Measurements from ENCODE around the gene ARHGAP24. TPM values are rescaled to one million over a fixed set of nuclear protein-coding genes. Genes with fewer than 3 reads are reported as not detected.

The ARHGAP24 gene
- total RNA-seq, 1 experiment from 2014 or later: 2.1 TPM

DNA sequence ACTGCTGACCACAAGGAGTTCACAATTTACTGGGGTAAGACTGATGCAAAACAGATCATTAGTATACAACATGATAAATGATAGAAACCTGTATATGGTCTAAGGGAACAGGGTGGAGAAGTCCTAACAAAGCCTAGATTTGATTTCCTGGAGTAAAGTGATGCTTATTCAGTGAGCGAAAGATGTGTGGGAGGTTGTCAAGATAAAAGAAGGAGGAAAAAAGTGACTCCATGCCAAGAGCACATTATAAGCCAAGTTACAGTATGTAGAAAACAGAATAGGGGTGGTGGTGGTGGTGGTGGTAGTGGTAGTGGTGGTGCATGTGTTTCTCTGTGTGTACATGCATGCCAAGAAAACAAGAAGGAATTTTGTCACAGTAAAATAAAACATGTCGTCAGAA, 559.7 kb downstream of the ARHGAP24 start:
- Mint-ChIP-seq H3K27ac (no peak overlapping the region), H3K9me3 (no peaks in the 10 kb centered on the region), H3K4me3 (no peak overlapping the region), H3K36me3 (no peaks in the 10 kb centered on the region), H3K4me1 (peaks cover 15% of the 10 kb centered on the region), H3K27me3 (ENCODE audit: low read depth) (no peaks in the 10 kb centered on the region)
- ATAC-seq (no peak), DNase-seq (ENCODE audit: low spot score) (no peak)
- ChIA-PET CTCF (no interaction called here), POLR2A (no interaction called here)
- TF ChIP-seq, protein P1, sequence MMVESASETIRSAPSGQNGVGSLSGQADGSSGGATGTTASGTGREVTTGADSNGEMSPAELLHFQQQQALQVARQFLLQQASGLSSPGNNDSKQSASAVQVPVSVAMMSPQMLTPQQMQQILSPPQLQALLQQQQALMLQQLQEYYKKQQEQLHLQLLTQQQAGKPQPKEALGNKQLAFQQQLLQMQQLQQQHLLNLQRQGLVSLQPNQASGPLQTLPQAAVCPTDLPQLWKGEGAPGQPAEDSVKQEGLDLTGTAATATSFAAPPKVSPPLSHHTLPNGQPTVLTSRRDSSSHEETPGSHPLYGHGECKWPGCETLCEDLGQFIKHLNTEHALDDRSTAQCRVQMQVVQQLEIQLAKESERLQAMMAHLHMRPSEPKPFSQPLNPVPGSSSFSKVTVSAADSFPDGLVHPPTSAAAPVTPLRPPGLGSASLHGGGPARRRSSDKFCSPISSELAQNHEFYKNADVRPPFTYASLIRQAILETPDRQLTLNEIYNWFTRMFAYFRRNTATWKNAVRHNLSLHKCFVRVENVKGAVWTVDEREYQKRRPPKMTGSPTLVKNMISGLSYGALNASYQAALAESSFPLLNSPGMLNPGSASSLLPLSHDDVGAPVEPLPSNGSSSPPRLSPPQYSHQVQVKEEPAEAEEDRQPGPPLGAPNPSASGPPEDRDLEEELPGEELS (CRISPR knock-in tag; IDR thresholded peaks at IDR 0.05): no peak

DNA sequence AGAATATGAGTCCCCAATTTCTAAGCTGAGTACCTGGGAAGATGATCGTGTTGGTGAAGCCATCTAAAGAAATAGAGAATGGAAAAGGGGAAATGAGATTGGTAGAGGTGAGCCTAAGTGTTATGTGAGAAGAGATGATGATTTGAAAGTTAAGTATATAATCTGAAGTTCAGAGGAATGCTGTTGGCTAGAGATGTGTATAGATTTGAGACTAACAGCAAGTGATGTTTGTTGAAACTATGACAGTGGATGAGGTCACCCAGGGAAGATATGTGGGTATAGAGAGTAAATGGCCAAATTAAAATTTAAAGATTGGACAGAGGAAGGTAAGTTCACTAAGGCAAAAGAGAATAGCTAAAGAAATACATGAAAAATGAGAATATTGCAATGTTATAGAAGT, 560.7 kb downstream of the ARHGAP24 start:
- Mint-ChIP-seq H3K4me1 (peaks cover 15% of the 10 kb centered on the region), H3K36me3 (no peaks in the 10 kb centered on the region), H3K4me3 (no peak overlapping the region), H3K27me3 (ENCODE audit: low read depth) (no peaks in the 10 kb centered on the region), H3K9me3 (no peaks in the 10 kb centered on the region), H3K27ac (no peak overlapping the region)
- ChIA-PET CTCF (no interaction called here), POLR2A (no interaction called here)
- ATAC-seq (no peak), DNase-seq (ENCODE audit: low spot score) (no peak)
- TF ChIP-seq, protein P2, sequence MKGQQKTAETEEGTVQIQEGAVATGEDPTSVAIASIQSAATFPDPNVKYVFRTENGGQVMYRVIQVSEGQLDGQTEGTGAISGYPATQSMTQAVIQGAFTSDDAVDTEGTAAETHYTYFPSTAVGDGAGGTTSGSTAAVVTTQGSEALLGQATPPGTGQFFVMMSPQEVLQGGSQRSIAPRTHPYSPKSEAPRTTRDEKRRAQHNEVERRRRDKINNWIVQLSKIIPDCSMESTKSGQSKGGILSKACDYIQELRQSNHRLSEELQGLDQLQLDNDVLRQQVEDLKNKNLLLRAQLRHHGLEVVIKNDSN (CRISPR knock-in tag; IDR thresholded peaks at IDR 0.05): no peak
- TF ChIP-seq EMX1 (CRISPR knock-in tag; IDR thresholded peaks at IDR 0.05) (no peak), ZNF416 (CRISPR knock-in tag; IDR thresholded peaks at IDR 0.05) (no peak)
- TF ChIP-seq, protein P3, sequence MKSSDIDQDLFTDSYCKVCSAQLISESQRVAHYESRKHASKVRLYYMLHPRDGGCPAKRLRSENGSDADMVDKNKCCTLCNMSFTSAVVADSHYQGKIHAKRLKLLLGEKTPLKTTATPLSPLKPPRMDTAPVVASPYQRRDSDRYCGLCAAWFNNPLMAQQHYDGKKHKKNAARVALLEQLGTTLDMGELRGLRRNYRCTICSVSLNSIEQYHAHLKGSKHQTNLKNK (CRISPR knock-in tag; IDR thresholded peaks at IDR 0.05): no peak

DNA sequence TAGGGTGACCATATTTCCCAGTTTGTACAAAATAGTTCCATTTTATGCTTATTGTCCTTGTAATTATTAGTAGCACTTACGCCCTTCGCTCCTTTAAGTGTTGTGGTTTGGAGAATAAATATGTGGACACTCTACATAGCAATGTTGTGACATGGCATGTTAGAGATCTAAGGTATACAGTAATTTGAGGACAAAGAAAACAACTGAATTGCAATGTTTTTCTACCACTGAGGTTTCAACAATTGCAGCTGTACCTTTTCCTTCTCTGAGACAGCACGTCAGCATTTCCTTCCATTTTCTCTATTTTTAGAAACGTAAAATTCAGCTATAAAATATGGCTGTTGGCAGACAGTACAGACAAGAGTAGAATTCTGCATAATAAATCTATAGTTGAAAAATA, 561.8 kb downstream of the ARHGAP24 start:
- Mint-ChIP-seq H3K4me1 (peaks cover 15% of the 10 kb centered on the region), H3K9me3 (peaks cover 9% of the 10 kb centered on the region), H3K27ac (no peak overlapping the region), H3K4me3 (no peak overlapping the region), H3K36me3 (0 out of 2 replicates have a peak, but pooled peaks cover 8% of the 10 kb centered on the region), H3K27me3 (ENCODE audit: low read depth) (no peaks in the 10 kb centered on the region)
- ChIA-PET CTCF (interaction anchor here (1.0 kb wide), 1 partner anchor 240 kb away, joined by 5 read pairs; no protein-coding TSS in a partner anchor), POLR2A (no interaction called here)
- DNase-seq (ENCODE audit: low spot score) (no peak), ATAC-seq (no peak)
- TF ChIP-seq, protein P4, sequence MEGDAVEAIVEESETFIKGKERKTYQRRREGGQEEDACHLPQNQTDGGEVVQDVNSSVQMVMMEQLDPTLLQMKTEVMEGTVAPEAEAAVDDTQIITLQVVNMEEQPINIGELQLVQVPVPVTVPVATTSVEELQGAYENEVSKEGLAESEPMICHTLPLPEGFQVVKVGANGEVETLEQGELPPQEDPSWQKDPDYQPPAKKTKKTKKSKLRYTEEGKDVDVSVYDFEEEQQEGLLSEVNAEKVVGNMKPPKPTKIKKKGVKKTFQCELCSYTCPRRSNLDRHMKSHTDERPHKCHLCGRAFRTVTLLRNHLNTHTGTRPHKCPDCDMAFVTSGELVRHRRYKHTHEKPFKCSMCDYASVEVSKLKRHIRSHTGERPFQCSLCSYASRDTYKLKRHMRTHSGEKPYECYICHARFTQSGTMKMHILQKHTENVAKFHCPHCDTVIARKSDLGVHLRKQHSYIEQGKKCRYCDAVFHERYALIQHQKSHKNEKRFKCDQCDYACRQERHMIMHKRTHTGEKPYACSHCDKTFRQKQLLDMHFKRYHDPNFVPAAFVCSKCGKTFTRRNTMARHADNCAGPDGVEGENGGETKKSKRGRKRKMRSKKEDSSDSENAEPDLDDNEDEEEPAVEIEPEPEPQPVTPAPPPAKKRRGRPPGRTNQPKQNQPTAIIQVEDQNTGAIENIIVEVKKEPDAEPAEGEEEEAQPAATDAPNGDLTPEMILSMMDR (IDR thresholded peaks at IDR 0.05): no peak
- TF ChIP-seq GTF2I (CRISPR knock-in tag; conservative IDR thresholded peaks at IDR 0.05) (no peak), FOXP1 (CRISPR knock-in tag; IDR thresholded peaks at IDR 0.05; ENCODE audit: borderline replicate concordance) (no peak), FOXJ3 (CRISPR knock-in tag; IDR thresholded peaks at IDR 0.05; ENCODE audit: borderline replicate concordance) (no peak), TP53 (CRISPR knock-in tag; IDR thresholded peaks at IDR 0.05) (no peak), ZBTB21 (CRISPR knock-in tag; IDR thresholded peaks at IDR 0.05; ENCODE audit: borderline replicate concordance) (no peak), ELF4 (CRISPR knock-in tag; IDR thresholded peaks at IDR 0.05; ENCODE audit: low read depth) (no peak), TCF7 (CRISPR knock-in tag; IDR thresholded peaks at IDR 0.05; ENCODE audit: low read depth) (no peak), PRRX2 (CRISPR knock-in tag; IDR thresholded peaks at IDR 0.05) (no peak)
- TF ChIP-seq, protein P5, sequence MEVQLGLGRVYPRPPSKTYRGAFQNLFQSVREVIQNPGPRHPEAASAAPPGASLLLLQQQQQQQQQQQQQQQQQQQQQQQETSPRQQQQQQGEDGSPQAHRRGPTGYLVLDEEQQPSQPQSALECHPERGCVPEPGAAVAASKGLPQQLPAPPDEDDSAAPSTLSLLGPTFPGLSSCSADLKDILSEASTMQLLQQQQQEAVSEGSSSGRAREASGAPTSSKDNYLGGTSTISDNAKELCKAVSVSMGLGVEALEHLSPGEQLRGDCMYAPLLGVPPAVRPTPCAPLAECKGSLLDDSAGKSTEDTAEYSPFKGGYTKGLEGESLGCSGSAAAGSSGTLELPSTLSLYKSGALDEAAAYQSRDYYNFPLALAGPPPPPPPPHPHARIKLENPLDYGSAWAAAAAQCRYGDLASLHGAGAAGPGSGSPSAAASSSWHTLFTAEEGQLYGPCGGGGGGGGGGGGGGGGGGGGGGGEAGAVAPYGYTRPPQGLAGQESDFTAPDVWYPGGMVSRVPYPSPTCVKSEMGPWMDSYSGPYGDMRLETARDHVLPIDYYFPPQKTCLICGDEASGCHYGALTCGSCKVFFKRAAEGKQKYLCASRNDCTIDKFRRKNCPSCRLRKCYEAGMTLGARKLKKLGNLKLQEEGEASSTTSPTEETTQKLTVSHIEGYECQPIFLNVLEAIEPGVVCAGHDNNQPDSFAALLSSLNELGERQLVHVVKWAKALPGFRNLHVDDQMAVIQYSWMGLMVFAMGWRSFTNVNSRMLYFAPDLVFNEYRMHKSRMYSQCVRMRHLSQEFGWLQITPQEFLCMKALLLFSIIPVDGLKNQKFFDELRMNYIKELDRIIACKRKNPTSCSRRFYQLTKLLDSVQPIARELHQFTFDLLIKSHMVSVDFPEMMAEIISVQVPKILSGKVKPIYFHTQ (CRISPR knock-in tag; IDR thresholded peaks at IDR 0.05): no peak
- TF ChIP-seq, protein P6, sequence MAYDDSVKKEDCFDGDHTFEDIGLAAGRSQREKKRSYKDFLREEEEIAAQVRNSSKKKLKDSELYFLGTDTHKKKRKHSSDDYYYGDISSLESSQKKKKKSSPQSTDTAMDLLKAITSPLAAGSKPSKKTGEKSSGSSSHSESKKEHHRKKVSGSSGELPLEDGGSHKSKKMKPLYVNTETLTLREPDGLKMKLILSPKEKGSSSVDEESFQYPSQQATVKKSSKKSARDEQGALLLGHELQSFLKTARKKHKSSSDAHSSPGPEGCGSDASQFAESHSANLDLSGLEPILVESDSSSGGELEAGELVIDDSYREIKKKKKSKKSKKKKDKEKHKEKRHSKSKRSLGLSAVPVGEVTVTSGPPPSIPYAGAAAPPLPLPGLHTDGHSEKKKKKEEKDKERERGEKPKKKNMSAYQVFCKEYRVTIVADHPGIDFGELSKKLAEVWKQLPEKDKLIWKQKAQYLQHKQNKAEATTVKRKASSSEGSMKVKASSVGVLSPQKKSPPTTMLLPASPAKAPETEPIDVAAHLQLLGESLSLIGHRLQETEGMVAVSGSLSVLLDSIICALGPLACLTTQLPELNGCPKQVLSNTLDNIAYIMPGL (CRISPR knock-in tag; IDR thresholded peaks at IDR 0.05): no peak
